Liver (tissue), 9 donors: ENCODE data around the gene KIFC3. TPM values are rescaled to one million over a fixed set of nuclear protein-coding genes. Genes with fewer than 3 reads are reported as not detected.

Experiments used
- DNase-seq: peaks from one replicate; pipeline ENCODE4 v3.0.0-alpha.2; 2017; ENCODE audit warnings: low spot score
- H3K27ac ChIP-seq, 2 donors: one replicate each; pipeline ENCODE4 v1.7.0; 2013; ENCODE audit warnings: inconsistent platforms in 2 of 2, low read length in 2 of 2, control low read depth in 1 of 2, low read depth in 1 of 2, mild to moderate bottlenecking in 1 of 2
- H3K27me3 ChIP-seq, 4 donors: one replicate each; pipeline versions ENCODE4 v1.6.1 to v1.7.0; 2013; ENCODE audit warnings: low read length in 3 of 4, inconsistent platforms in 1 of 4, mild to moderate bottlenecking in 1 of 4, moderate library complexity in 1 of 4; ENCODE audit not compliant: control insufficient read depth in 4 of 4, insufficient read depth in 4 of 4
- H3K36me3 ChIP-seq, 4 donors: one replicate each; pipeline versions ENCODE4 v1.6.1 to v1.7.0; 2013; ENCODE audit warnings: low read length in 3 of 4, mild to moderate bottlenecking in 3 of 4, low read depth in 1 of 4, moderate library complexity in 1 of 4; ENCODE audit not compliant: control insufficient read depth in 4 of 4, insufficient read depth in 3 of 4
- H3K4me1 ChIP-seq, 4 donors: one replicate each; pipeline versions ENCODE4 v1.6.1 to v1.7.0; 2013; ENCODE audit warnings: low read length in 3 of 4, mild to moderate bottlenecking in 3 of 4, moderate library complexity in 1 of 4; ENCODE audit not compliant: control insufficient read depth in 4 of 4, insufficient read depth in 4 of 4
- H3K4me3 ChIP-seq, 3 donors: one replicate each; pipeline versions ENCODE4 v1.6.1 to v1.7.0; 2013; ENCODE audit warnings: low read length in 3 of 3, control low read depth in 1 of 3, low read depth in 1 of 3, mild to moderate bottlenecking in 1 of 3
- H3K9ac ChIP-seq, 2 donors: one replicate each; pipeline ENCODE4 v1.7.0; 2013; ENCODE audit warnings: low read length in 2 of 2, mild to moderate bottlenecking in 2 of 2, moderate library complexity in 2 of 2, control low read depth in 1 of 2, low read depth in 1 of 2
- H3K9me3 ChIP-seq, 4 donors: one replicate each; pipeline versions ENCODE4 v1.6.1 to v1.7.0; 2013; ENCODE audit warnings: low read length in 3 of 4; ENCODE audit not compliant: control insufficient read depth in 4 of 4
- CTCF ChIP-seq: fragments of 150-350 bp; IDR thresholded peaks from 2 replicates; pipeline ENCODE4 v1.5.1; 2017; ENCODE audit warnings: improper control_type of control experiment, low read depth, low read length; ENCODE audit not compliant: missing input control
- EGR1 ChIP-seq, 2 donors: IDR thresholded peaks; 2 replicates each; pipeline ENCODE4 v1.6.1; 2016 to 2018; ENCODE audit warnings: antibody characterized with exemption in 2 of 2, low read depth in 2 of 2
- FOXA1 ChIP-seq: IDR thresholded peaks from 2 replicates; pipeline ENCODE4 v1.6.1; 2016; ENCODE audit warnings: antibody characterized with exemption
- FOXA2 ChIP-seq: IDR thresholded peaks from 2 replicates; pipeline ENCODE4 v1.6.1; 2016; ENCODE audit warnings: antibody characterized with exemption
- HNF4A ChIP-seq, 2 donors: conservative IDR thresholded peaks; 2 replicates each; pipeline ENCODE4 v1.6.1; 2016; ENCODE audit warnings: antibody characterized with exemption in 2 of 2, mild to moderate bottlenecking in 2 of 2
- HNF4G ChIP-seq: IDR thresholded peaks from 2 replicates; pipeline ENCODE4 v1.6.1; 2016; ENCODE audit warnings: antibody characterized with exemption
- MAX ChIP-seq: IDR thresholded peaks from 2 replicates; pipeline ENCODE4 v1.6.1; 2016; ENCODE audit warnings: antibody characterized with exemption
- NR2F2 ChIP-seq: IDR thresholded peaks from 2 replicates; pipeline ENCODE4 v1.6.1; 2016; ENCODE audit warnings: antibody characterized with exemption
- REST ChIP-seq: IDR thresholded peaks from 2 replicates; pipeline ENCODE4 v1.6.1; 2016; ENCODE audit warnings: antibody characterized with exemption, mild to moderate bottlenecking
- RXRA ChIP-seq, 2 donors: IDR thresholded peaks; 2 replicates each; pipeline ENCODE4 v1.6.1; 2017 to 2018; ENCODE audit warnings: antibody characterized with exemption in 2 of 2, mild to moderate bottlenecking in 1 of 2
- SP1 ChIP-seq: IDR thresholded peaks from 2 replicates; pipeline ENCODE4 v1.6.1; 2018; ENCODE audit warnings: antibody characterized with exemption, mild to moderate bottlenecking
- TAF1 ChIP-seq: conservative IDR thresholded peaks from 2 replicates; pipeline ENCODE4 v1.6.1; 2016; ENCODE audit warnings: antibody characterized with exemption, mild to moderate bottlenecking
- YY1 ChIP-seq: IDR thresholded peaks from 2 replicates; pipeline ENCODE4 v1.6.1; 2016; ENCODE audit warnings: antibody characterized with exemption, mild to moderate bottlenecking
- WGBS: extraction: QIAGEN DNeasy Blood & Tissue Kit; methylation state at CpG from one replicate; pipeline ENCODE4 v1.1.7; 2013; 5-methylcytosine and 5-hydroxymethylcytosine counted together
- polyA plus RNA-seq, 2 donors: library from polyadenylated mRNA; stranded (reverse) in 1 of 2; unstranded in 1 of 2; fragments of 200-250 nt in 1 of 2; fragments of >200 nt in 1 of 2; fragmentation: Nextera tagmentation in 1 of 2; extraction: Ambion mirVana in 1 of 2; gene quantifications; one replicate each; pipeline versions ENCODE4 v1.2.1 to v1.2.3, GENCODE V29; 2013 to 2015
- total RNA-seq, 2 donors: library from RNA; depleted of rRNA; stranded (reverse); fragments of >200 nt; gene quantifications; one replicate each; pipeline ENCODE4 v1.2.3, GENCODE V29; 2014
- donor health status: healthy.
- donor health status: healthy.
- donor health status: healthy.
- donor health status: healthy.
- donor health status: healthy.

Gene KIFC3
- total and polyA plus RNA-seq, 4 donors = 16.5 to 103 (median 27.4) TPM

GRCh38 chr16:57803134-57803990 is 1.1 kb upstream of the KIFC3 start:
- Histone ChIP-seq H3K36me3 (no peaks in the 10 kb centered on the region), H3K9me3 (no peaks in the 10 kb centered on the region), H3K27ac (peak overlapping the region; percentile 84 to 85), H3K4me3 (no peak overlapping the region), H3K27me3 (no peaks in the 10 kb centered on the region), H3K9ac (peak overlapping the region in 1 of 2 donors; percentile 2), H3K4me1 (peaks cover 25 to 65% (median 56%) of the 10 kb centered on the region in 4 donors)
- no peak for DNase-seq
- WGBS = 73% methylated on average over 16 of the region's 16 CpGs
- TF ChIP-seq FOXA1 (no peak), YY1 (no peak), NR2F2 (peak; percentile 74)

GRCh38 chr16:57801809-57802340 is 416 bp downstream of the KIFC3 start:
- no peaks in the 10 kb centered on the region for H3K9me3 ChIP-seq
- peak overlapping the region in 2 of 3 donors; percentile 15 to 56 for H3K4me3 ChIP-seq
- H3K27ac ChIP-seq = peak overlapping the region; percentile 72
- peaks cover 26 to 72% (median 58%) of the 10 kb centered on the region in 4 donors for H3K4me1 ChIP-seq
- H3K27me3 ChIP-seq = no peaks in the 10 kb centered on the region
- TF ChIP-seq HNF4G (no peak), YY1 (no peak), TAF1 (no peak), CTCF (no peak), MAX (no peak), FOXA1 (no peak), RXRA (IDR thresholded peaks at IDR 0.05) (no peak), HNF4A (conservative IDR thresholded peaks at IDR 0.05) (no peak), EGR1 (IDR thresholded peaks at IDR 0.05; ENCODE audit: low read depth in 2 of 2) (no peak), FOXA2 (no peak)
- DNase-seq = no peak
- no peaks in the 10 kb centered on the region for H3K36me3 ChIP-seq
- WGBS = 12% methylated on average over 45 of the region's 45 CpGs
- H3K9ac ChIP-seq = peak overlapping the region in 1 of 2 donors; percentile 53

GRCh38 chr16:57801098-57801808 is 1.0 kb downstream of the KIFC3 start:
- WGBS = 61% methylated on average over 5 of the region's 5 CpGs
- DNase-seq = no peak
- TF ChIP-seq SP1 (no peak), REST (peak; percentile 3)
- Histone ChIP-seq H3K27ac (peak overlapping the region; percentile 72), H3K4me1 (peaks cover 26 to 78% (median 60%) of the 10 kb centered on the region in 4 donors), H3K9ac (peak overlapping the region in 1 of 2 donors; percentile 53), H3K9me3 (no peaks in the 10 kb centered on the region), H3K27me3 (no peaks in the 10 kb centered on the region), H3K36me3 (no peaks in the 10 kb centered on the region), H3K4me3 (peak overlapping the region; percentile 8 to 56 (median 11))
